ENCODE measurements around the gene DDX39B. TPM values are rescaled to one million over a fixed set of nuclear protein-coding genes. Genes with fewer than 3 reads are reported as not detected.

DDX39B gene
- total RNA-seq, 3 donors from 2014 or later, result 644 to 667 (median 666) TPM

DNA sequence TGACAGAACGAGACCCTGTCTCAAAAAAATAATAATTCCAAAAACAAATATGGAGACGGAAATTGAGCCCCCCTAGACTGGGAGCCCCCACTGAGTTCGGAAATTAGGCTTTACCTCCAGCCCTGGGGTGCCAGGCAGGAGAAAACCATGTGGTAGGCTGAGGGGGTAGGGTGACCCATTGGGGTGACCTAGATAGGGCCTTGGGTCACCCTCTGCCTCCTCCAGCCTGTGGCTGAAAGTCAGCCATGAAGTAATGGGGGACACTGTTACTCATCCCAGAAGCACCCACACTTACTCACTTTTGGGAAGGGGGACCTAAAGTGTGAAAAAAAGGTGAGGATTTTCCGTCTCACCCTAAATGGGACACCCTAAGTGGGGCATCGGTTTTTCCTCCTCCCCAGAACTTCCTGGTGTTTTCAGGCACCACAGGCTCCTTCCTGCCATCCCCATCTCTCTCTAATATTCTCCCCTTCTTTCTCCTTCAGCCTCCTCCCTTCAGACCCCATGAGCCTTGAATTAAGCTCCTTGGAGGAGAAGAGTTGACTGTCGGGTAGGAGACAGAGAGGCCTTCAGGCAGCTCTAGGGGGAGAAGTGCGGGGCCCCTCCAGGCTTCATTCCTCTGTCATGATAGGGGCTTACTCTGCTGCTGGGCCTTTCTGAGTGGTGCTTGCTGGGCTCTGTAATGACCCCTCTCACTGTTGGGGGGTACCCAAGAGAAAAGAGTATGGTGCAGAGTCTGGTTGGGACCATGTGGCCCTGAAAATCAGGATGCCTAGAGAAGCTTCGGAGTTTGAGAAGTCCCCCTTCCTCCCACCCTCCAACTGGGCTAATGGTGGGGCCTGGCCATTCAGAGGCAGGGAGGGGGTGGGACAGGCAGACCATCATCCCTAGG lies 38.0 kb upstream of the DDX39B start:
- Mint-ChIP-seq H3K4me1 (ENCODE audit: low read depth) (peaks cover 66% of the 10 kb centered on the region), H3K4me3 (peak overlapping the region; percentile 96), H3K27me3 (ENCODE audit: low read depth) (no peaks in the 10 kb centered on the region), H3K36me3 (ENCODE audit: insufficient read depth) (peaks cover 43% of the 10 kb centered on the region), H3K9me3 (no peaks in the 10 kb centered on the region)
- ATAC-seq, result no peak
- no peak for DNase-seq

DNA sequence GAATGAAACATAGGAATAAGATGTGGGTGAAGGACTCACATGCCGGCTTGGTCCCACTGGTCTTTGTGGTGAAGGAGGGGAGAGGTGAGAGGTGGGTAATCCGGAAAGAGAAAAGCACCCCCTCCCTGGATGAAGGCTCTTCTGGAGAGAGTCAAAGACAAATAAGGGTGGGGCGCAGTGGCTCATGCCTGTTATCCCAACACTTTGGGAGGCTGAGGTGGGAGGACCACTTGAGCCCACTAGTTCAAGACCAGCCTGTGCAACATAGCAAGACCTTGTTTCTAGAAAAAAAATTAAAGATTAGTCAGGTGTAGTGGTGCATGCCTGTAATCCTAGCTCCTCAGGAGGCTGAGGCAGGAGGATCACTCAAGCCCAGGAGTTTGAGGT lies 37.3 kb upstream of the DDX39B start:
- ATAC-seq (no peak), DNase-seq (no peak)
- Mint-ChIP-seq H3K4me1 (ENCODE audit: low read depth) (peaks cover 66% of the 10 kb centered on the region), H3K36me3 (ENCODE audit: insufficient read depth) (peaks cover 46% of the 10 kb centered on the region), H3K9me3 (no peaks in the 10 kb centered on the region), H3K27me3 (ENCODE audit: low read depth) (no peaks in the 10 kb centered on the region), H3K4me3 (peak overlapping the region; percentile 96)

DNA sequence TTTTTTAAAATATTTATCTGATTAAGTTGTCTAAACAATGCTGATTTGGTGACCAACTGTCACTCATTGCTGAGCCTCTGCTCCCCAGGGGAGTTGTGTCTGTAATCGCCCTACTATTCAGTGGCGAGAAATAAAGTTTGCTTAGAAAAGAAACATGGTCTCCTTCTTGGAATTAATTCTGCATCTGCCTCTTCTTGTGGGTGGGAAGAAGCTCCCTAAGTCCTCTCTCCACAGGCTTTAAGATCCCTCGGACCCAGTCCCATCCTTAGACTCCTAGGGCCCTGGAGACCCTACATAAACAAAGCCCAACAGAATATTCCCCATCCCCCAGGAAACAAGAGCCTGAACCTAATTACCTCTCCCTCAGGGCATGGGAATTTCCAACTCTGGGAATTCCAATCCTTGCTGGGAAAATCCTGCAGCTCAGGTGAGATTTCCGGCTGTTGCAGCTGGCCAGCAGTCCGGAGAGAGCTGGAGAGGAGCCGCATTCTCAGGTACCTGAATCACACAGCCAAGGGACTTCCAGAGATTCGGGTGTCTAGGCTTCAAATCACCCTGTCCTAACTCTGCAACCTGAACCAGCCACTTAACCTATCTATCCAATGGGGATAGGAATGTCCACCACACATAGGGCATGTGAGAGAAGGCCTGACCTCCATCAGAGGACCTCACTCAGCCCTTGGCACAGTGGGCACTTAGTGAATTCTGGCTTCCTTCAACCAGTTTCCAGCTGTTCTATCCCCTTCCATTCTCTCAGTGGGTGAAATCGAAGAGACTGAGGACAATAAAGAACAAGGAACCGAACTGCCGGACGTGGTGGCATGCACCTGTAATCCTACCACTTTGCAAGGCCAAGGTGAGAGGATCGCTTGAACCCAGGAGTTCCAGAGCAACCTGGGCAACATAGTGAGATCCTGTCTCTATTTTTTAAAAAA lies 36.6 kb upstream of the DDX39B start:
- Mint-ChIP-seq H3K9me3 (no peaks in the 10 kb centered on the region), H3K27me3 (ENCODE audit: low read depth) (no peaks in the 10 kb centered on the region), H3K36me3 (ENCODE audit: insufficient read depth) (peaks cover 51% of the 10 kb centered on the region), H3K4me1 (ENCODE audit: low read depth) (peaks cover 66% of the 10 kb centered on the region), H3K4me3 (peak overlapping the region; percentile 96)
- ATAC-seq (no peak), DNase-seq (no peak)

DNA sequence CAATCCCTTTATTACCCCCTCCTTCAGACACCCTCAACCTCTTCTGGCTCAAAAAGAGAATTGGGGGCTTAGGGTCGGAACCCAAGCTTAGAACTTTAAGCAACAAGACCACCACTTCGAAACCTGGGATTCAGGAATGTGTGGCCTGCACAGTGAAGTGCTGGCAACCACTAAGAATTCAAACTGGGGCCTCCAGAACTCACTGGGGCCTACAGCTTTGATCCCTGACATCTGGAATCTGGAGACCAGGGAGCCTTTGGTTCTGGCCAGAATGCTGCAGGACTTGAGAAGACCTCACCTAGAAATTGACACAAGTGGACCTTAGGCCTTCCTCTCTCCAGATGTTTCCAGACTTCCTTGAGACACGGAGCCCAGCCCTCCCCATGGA lies 35.8 kb upstream of the DDX39B start:
- Mint-ChIP-seq H3K36me3 (ENCODE audit: insufficient read depth) (peaks cover 58% of the 10 kb centered on the region), H3K27me3 (ENCODE audit: low read depth) (no peaks in the 10 kb centered on the region), H3K4me3 (peak overlapping the region; percentile 96), H3K4me1 (ENCODE audit: low read depth) (peaks cover 68% of the 10 kb centered on the region), H3K9me3 (no peaks in the 10 kb centered on the region)
- DNase-seq, result no peak
- ATAC-seq, result no peak

DNA sequence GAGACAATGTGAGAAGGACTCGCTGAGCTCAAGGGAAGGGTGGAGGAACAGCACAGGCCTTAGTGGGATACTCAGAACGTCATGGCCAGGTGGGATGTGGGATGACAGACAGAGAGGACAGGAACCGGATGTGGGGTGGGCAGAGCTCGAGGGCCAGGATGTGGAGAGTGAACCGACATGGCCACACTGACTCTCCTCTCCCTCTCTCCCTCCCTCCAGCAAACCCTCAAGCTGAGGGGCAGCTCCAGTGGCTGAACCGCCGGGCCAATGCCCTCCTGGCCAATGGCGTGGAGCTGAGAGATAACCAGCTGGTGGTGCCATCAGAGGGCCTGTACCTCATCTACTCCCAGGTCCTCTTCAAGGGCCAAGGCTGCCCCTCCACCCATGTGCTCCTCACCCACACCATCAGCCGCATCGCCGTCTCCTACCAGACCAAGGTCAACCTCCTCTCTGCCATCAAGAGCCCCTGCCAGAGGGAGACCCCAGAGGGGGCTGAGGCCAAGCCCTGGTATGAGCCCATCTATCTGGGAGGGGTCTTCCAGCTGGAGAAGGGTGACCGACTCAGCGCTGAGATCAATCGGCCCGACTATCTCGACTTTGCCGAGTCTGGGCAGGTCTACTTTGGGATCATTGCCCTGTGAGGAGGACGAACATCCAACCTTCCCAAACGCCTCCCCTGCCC lies 35.2 kb upstream of the DDX39B start:
- peaks cover 66% of the 10 kb centered on the region for H3K4me1 Mint-ChIP-seq (ENCODE audit: low read depth)
- H3K4me3 Mint-ChIP-seq, result peak overlapping the region; percentile 96
- no peaks in the 10 kb centered on the region for H3K27me3 Mint-ChIP-seq (ENCODE audit: low read depth)
- peaks cover 60% of the 10 kb centered on the region for H3K36me3 Mint-ChIP-seq (ENCODE audit: insufficient read depth)
- H3K9me3 Mint-ChIP-seq, result no peaks in the 10 kb centered on the region
- no peak for DNase-seq
- no peak for ATAC-seq

DNA sequence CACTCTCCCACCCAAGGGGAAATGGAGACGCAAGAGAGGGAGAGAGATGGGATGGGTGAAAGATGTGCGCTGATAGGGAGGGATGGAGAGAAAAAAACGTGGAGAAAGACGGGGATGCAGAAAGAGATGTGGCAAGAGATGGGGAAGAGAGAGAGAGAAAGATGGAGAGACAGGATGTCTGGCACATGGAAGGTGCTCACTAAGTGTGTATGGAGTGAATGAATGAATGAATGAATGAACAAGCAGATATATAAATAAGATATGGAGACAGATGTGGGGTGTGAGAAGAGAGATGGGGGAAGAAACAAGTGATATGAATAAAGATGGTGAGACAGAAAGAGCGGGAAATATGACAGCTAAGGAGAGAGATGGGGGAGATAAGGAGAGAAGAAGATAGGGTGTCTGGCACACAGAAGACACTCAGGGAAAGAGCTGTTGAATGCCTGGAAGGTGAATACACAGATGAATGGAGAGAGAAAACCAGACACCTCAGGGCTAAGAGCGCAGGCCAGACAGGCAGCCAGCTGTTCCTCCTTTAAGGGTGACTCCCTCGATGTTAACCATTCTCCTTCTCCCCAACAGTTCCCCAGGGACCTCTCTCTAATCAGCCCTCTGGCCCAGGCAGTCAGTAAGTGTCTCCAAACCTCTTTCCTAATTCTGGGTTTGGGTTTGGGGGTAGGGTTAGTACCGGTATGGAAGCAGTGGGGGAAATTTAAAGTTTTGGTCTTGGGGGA lies 34.3 kb upstream of the DDX39B start:
- no peaks in the 10 kb centered on the region for H3K9me3 Mint-ChIP-seq
- DNase-seq (no peak), ATAC-seq (no peak)
- no peaks in the 10 kb centered on the region for H3K27me3 Mint-ChIP-seq (ENCODE audit: low read depth)
- H3K36me3 Mint-ChIP-seq (ENCODE audit: insufficient read depth), result peaks cover 57% of the 10 kb centered on the region
- H3K4me1 Mint-ChIP-seq (ENCODE audit: low read depth), result peaks cover 72% of the 10 kb centered on the region
- peak overlapping the region; percentile 96 for H3K4me3 Mint-ChIP-seq

DNA sequence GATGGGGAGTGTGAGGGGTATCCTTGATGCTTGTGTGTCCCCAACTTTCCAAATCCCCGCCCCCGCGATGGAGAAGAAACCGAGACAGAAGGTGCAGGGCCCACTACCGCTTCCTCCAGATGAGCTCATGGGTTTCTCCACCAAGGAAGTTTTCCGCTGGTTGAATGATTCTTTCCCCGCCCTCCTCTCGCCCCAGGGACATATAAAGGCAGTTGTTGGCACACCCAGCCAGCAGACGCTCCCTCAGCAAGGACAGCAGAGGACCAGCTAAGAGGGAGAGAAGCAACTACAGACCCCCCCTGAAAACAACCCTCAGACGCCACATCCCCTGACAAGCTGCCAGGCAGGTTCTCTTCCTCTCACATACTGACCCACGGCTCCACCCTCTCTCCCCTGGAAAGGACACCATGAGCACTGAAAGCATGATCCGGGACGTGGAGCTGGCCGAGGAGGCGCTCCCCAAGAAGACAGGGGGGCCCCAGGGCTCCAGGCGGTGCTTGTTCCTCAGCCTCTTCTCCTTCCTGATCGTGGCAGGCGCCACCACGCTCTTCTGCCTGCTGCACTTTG lies 33.6 kb upstream of the DDX39B start, which contains the start of gene TNF:
TNF (plus strand) TSS at position 231 of the 567 bp plus-strand sequence; CDS start at position 408, 177 bp downstream.
- ATAC-seq (peak; percentile 21 to 23), DNase-seq (peak; percentile 80)
- H3K4me1 Mint-ChIP-seq (ENCODE audit: low read depth), result peaks cover 73% of the 10 kb centered on the region
- no peaks in the 10 kb centered on the region for H3K27me3 Mint-ChIP-seq (ENCODE audit: low read depth)
- H3K4me3 Mint-ChIP-seq, result peak within 1 kb of the TSS; percentile 96
- peaks cover 53% of the 10 kb centered on the region for H3K36me3 Mint-ChIP-seq (ENCODE audit: insufficient read depth)
- H3K9me3 Mint-ChIP-seq, result no peaks in the 10 kb centered on the region

DNA sequence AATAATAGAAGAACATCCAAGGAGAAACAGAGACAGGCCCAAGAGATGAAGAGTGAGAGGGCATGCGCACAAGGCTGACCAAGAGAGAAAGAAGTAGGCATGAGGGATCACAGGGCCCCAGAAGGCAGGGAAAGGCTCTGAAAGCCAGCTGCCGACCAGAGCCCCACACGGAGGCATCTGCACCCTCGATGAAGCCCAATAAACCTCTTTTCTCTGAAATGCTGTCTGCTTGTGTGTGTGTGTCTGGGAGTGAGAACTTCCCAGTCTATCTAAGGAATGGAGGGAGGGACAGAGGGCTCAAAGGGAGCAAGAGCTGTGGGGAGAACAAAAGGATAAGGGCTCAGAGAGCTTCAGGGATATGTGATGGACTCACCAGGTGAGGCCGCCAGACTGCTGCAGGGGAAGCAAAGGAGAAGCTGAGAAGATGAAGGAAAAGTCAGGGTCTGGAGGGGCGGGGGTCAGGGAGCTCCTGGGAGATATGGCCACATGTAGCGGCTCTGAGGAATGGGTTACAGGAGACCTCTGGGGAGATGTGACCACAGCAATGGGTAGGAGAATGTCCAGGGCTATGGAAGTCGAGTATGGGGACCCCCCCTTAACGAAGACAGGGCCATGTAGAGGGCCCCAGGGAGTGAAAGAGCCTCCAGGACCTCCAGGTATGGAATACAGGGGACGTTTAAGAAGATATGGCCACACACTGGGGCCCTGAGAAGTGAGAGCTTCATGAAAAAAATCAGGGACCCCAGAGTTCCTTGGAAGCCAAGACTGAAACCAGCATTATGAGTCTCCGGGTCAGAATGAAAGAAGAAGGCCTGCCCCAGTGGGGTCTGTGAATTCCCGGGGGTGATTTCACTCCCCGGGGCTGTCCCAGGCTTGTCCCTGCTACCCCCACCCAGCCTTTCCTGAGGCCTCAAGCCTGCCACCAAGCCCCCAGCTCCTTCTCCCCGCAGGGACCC lies 32.6 kb upstream of the DDX39B start:
- DNase-seq (no peak), ATAC-seq (peak; percentile 6 to 7)
- H3K36me3 Mint-ChIP-seq (ENCODE audit: insufficient read depth), result peaks cover 54% of the 10 kb centered on the region
- peak overlapping the region; percentile 96 for H3K4me3 Mint-ChIP-seq
- H3K9me3 Mint-ChIP-seq, result no peaks in the 10 kb centered on the region
- no peaks in the 10 kb centered on the region for H3K27me3 Mint-ChIP-seq (ENCODE audit: low read depth)
- peaks cover 77% of the 10 kb centered on the region for H3K4me1 Mint-ChIP-seq (ENCODE audit: low read depth)

DNA sequence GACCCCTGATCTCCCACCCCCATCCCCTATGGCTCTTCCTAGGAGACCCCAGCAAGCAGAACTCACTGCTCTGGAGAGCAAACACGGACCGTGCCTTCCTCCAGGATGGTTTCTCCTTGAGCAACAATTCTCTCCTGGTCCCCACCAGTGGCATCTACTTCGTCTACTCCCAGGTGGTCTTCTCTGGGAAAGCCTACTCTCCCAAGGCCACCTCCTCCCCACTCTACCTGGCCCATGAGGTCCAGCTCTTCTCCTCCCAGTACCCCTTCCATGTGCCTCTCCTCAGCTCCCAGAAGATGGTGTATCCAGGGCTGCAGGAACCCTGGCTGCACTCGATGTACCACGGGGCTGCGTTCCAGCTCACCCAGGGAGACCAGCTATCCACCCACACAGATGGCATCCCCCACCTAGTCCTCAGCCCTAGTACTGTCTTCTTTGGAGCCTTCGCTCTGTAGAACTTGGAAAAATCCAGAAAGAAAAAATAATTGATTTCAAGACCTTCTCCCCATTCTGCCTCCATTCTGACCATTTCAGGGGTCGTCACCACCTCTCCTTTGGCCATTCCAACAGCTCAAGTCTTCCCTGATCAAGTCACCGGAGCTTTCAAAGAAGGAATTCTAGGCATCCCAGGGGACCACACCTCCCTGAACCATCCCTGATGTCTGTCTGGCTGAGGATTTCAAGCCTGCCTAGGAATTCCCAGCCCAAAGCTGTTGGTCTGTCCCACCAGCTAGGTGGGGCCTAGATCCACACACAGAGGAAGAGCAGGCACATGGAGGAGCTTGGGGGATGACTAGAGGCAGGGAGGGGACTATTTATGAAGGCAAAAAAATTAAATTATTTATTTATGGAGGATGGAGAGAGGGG lies 31.7 kb upstream of the DDX39B start:
- H3K36me3 Mint-ChIP-seq (ENCODE audit: insufficient read depth), result peaks cover 48% of the 10 kb centered on the region
- no peaks in the 10 kb centered on the region for H3K27me3 Mint-ChIP-seq (ENCODE audit: low read depth)
- H3K4me3 Mint-ChIP-seq, result peak overlapping the region; percentile 96
- no peaks in the 10 kb centered on the region for H3K9me3 Mint-ChIP-seq
- peaks cover 77% of the 10 kb centered on the region for H3K4me1 Mint-ChIP-seq (ENCODE audit: low read depth)
- ATAC-seq (no peak), DNase-seq (no peak)

DNA sequence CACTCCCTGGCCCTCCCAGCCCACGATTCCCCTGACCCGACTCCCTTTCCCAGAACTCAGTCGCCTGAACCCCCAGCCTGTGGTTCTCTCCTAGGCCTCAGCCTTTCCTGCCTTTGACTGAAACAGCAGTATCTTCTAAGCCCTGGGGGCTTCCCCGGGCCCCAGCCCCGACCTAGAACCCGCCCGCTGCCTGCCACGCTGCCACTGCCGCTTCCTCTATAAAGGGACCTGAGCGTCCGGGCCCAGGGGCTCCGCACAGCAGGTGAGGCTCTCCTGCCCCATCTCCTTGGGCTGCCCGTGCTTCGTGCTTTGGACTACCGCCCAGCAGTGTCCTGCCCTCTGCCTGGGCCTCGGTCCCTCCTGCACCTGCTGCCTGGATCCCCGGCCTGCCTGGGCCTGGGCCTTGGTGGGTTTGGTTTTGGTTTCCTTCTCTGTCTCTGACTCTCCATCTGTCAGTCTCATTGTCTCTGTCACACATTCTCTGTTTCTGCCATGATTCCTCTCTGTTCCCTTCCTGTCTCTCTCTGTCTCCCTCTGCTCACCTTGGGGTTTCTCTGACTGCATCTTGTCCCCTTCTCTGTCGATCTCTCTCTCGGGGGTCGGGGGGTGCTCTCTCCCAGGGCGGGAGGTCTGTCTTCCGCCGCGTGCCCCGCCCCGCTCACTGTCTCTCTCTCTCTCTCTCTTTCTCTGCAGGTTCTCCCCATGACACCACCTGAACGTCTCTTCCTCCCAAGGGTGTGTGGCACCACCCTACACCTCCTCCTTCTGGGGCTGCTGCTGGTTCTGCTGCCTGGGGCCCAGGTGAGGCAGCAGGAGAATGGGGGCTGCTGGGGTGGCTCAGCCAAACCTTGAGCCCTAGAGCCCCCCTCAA lies 30.5 kb upstream of the DDX39B start, which contains the start of gene LTA:
LTA (plus strand) TSS at position 249 of the 871 bp plus-strand sequence; CDS start at position 703, 454 bp downstream.
- H3K4me3 Mint-ChIP-seq, result peak within 1 kb of the TSS; percentile 96
- H3K36me3 Mint-ChIP-seq (ENCODE audit: insufficient read depth), result peaks cover 42% of the 10 kb centered on the region
- peak; percentile 75 for DNase-seq
- ATAC-seq, result peak; percentile 49 to 57
- no peaks in the 10 kb centered on the region for H3K9me3 Mint-ChIP-seq
- H3K27me3 Mint-ChIP-seq (ENCODE audit: low read depth), result no peaks in the 10 kb centered on the region
- peaks cover 83% of the 10 kb centered on the region for H3K4me1 Mint-ChIP-seq (ENCODE audit: low read depth)

Measured in activated T-cell treated with anti-CD3 and anti-CD28 coated beads, Interleukin-2, amount 50 U/mL, for 4 hours (primary cell).